Activated CD4-positive, CD25-positive, alpha-beta regulatory T cell treated with anti-CD3 and anti-CD28 coated beads, Interleukin-2, amount 50 U/mL, for 24 hours (primary cell): ENCODE measurements around the gene SLC6A16.
A peak's percentile ranks its signal among the peaks of the same experiment; 100 is the strongest.
"Not testable (repeated sequence)": the region's sequence is repeated elsewhere in the genome, so short reads cannot be mapped to it uniquely, and the experiment has no call there.

Experiments used
- ATAC-seq, 2 donors: fragments of 150-1000 bp; cut with Tn5 transposase; one replicate each; pipeline ENCODE4 v1.10.0; 2021; ENCODE audit warnings: mild to moderate bottlenecking in 1 of 2, moderate library complexity in 1 of 2

SLC6A16 gene

DNA sequence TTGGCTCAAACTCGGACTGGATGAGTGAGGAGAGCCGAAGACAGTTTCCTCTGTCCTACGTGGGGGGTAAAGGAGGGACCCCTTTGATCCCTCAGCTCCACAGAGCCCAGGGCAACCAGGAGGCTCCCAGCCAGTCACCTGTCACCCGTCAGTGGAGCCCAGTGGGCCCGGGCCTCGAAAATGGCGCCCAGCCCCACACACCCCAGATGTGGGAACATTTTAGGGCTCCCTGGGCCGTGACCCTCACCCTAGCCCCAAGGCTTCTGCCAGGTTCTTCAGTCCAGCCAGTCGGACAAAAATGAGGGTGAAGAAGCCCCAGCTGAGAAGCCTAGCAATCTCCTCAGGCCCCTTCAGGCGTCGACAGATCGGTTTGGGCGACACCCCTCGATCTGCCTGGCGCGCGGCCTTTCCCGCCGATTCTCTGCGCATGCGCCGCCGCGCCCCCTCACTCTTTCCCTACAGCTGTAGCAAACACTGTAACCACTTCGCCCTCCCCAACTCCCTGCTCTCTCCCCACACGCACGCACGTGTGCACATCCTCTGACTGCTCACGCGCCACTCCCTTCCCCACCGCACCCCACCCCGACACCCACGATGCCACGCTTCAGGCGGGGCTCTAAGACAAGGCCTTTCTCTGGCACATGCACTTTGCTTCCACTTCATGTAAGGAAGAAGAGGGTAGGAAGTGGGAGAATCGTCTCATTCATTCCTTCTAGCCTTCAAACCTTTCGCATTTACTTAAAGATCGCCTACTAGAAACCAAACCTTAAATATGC is at the start of gene SLC6A16:
TSS of gene SLC6A16 (minus strand) at position 391 of the 776 bp plus-strand sequence. CDS start 13,844 bp downstream, outside the sequence.
- ATAC-seq, result no peak

GRCh38 chr19:49373174-49373573 is 48.2 kb upstream of the SLC6A16 start:
- ATAC-seq, result not testable (repeated sequence)

GRCh38 chr19:49371184-49371583 is 46.2 kb upstream of the SLC6A16 start:
- ATAC-seq, result no peak

- no peak for ATAC-seq
Observed at GRCh38 chr19:49368711-49369358, 43.8 kb upstream of the SLC6A16 start.

DNA sequence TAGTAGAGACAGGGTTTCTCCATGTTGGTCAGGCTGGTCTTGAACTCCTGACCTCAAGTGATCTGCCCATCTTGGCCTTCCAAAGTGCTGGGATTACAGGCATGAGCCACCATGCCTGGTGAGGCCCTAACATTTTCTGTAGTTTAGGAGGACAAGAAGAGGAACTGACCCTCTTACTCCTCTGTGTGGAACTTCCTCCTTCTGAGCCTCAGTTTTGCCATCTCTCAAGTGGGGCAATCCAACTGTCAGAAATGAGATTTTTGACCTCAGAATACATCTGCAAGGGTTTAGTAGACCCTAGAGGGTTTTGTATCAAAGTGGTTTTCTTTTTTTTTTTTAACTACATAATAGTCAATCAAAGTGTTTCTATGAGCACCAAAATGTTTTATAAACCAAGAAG is 41.1 kb upstream of the SLC6A16 start:
- no peak for ATAC-seq

DNA sequence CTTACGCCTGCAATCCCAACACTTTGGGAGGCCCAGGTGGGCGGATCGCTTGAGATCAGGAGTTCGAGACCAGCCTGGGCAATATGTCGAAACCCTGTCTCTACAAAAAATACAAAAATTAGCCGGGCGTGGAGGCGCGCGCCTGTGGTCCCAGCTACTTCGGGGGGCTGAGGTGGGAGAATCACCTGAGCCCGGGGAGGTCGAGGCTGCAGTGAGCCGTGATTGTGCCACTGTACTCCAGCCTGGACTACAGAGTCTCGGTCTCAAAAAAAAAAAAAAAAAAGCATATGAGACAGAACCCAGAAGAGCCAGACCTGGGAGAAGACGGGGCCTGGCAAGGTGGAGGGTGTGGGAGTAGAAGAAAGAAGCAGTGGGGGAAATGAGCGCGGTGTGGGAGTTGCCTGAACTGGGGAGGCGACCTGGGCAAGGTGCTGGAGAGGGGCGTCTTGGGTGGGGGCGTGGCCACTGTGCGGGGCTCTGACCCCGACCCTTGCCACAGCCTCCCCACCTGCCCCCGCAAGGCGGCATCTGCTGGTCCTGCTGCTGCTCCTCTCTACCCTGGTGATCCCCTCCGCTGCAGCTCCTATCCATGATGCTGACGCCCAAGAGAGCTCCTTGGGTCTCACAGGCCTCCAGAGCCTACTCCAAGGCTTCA is 39.2 kb upstream of the SLC6A16 start:
- ATAC-seq, result no peak

GRCh38 chr19:49363268-49364082 is 38.5 kb upstream of the SLC6A16 start, which contains the start of gene DKKL1:
TSS of gene DKKL1 (plus strand) at chr19:49363877. CDS start at chr19:49363999, 122 bp downstream.
- peak; percentile 66 to 74 for ATAC-seq

DNA sequence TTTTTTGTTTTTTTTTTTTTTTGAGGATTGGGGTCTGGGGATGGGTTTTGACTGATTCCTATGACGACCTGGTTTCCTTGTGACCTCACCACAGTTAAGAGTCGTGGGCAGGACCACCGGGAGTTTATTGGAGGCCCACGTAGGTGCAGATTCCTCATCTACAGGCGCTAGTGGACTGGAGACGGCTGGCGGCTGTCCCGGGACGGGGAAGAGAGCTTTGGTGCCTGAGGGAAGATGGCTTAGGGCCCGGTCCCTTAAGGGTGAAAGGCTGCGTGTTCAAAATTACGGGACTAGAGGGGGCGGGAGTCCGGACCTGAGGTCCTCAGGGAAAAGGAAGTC is 37.9 kb upstream of the SLC6A16 start:
- no peak for ATAC-seq

DNA sequence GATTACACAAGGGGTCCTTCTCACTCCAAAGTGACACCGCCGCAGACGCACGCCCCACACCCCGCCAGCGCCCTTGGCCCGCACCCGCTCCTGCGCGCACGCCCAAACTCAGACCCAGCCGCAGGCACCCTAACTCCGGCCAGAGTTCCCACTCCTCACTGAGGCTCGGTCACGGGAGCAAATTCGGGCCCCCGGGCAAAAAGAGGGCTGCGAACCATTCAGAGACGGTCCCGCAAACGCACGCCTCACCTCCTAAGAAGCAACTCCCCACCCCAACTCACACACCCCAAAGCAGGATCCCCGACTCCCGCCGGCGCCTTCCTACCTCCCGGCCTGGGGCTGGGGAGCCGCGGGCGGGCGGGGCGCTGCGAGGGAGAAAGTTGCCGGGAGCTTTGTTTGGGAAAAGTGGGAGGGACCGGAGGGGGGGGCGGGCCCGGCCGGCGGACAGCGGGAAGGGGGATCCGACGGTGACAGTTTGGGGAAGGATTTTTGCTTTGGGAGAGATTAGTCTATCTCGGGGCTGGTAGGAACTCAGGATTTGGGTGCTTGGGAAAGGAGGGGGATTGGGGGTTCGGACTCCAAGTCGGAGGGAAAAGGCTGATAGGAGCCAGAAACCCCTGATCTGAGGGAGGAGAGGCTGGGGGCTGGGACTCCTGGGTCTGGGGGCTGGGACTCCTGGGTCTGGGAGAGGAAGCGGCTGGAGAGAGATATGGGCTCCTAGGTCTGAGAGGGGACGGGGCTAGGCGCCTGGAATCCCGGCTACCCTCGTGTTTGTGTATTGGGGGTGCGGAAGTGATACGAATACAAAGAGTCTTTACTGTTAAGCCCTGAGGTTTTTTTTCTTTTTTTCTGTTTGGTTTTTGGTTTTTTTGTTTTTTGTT is 37.3 kb upstream of the SLC6A16 start, which contains the start of gene TEAD2:
TSS of gene TEAD2 (minus strand) at position 369 of the 881 bp plus-strand sequence. CDS start 2,341 bp downstream, outside the sequence.
- no peak for ATAC-seq

DNA sequence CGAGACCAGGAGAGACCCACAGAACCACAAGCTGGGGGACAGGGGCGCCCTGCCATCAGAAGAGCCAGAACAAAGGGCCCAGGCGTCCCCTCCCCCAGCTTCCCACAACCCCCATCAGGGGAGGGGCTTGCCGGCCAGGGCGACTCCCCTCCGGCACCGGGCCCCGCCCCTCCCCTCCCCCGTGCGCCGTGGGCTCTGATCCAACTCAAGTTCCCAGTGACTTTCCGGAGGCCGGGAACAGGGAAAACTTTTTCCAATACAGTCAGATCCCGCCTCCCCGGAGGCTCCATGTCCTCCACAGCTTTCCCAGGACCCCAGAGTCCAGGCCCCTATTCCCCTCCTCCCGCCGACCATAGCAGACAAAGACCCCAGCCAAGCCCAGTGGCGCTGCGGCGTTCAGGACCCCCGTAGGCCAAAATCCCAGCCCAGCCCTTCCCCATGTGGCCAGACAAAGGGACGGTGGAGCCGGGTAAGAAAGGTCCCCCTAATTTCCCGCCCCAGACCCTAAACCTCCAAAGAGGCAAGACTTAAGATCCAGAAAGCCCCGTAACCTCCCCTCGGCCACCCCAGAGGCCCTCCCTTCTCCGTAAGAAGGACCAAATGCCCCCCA is 36.6 kb upstream of the SLC6A16 start:
- no peak for ATAC-seq

GRCh38 chr19:49359851-49360820 is 35.1 kb upstream of the SLC6A16 start:
- ATAC-seq, result no peak

GRCh38 chr19:49357186-49357585 is 32.2 kb upstream of the SLC6A16 start:
- ATAC-seq, result no peak

DNA sequence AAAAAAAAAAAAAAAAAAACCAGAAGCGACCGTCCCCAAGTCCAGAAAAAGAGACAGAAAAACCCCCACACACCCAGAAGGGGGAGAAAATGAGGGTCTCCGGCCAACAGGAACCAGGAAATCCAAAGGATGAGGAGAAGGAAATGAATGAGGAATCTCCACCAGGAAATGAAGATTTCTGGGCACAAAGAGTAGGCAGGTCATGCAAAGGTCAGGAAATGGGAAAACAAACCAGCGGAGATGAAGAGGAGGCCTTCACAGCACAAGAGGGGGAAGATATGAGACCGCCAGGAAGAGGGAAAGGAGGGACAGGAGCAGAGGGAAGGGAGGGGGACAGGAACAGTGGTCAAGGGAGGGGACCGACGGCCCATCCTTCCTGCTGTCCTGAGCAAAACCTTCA is 31.4 kb upstream of the SLC6A16 start:
- no peak for ATAC-seq

GRCh38 chr19:49355909-49356353 is 30.9 kb upstream of the SLC6A16 start:
- ATAC-seq, result no peak

GRCh38 chr19:49349567-49349966 is 24.6 kb upstream of the SLC6A16 start:
- no peak for ATAC-seq

DNA sequence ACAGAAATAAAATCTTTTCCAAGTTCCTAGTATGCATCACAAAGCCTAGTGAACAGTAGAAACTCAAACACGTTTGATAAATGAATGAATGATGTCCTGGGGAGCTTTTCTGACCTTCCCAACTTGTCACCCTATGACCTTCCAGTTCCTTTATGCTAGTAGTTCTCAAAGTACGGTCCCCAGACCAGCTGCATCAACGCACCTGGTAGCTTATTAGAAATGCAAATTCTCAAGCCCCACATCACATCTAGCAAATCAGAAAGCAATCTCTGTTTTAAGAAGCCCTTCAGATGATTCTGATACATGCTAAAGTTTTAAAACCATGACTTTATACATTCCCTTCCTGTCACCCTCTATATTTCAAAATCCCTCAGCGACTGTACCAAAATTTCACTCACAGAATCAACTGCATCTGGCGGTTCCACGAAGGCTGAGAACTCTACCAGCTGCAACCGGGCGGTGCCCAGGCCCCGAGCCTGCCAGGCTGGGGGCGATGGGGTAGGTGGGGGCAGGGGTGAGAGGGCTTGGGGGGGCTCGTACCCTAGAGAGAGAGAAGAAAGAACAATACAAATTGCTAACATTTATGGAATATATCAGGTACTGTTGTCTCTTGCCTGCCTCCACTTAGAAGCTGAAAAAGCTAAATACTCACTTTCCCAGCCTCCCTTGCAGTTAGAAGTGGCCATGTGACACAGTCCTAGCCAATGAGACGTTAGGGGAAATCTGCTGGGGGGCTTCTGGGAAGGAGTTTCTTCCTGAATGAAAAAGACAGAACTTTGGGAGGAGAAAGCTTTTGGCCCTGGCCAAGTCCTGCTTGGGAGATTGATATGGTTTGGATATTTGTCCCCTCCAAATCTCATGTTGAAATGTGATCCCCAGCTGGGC is 23.6 kb upstream of the SLC6A16 start:
- ATAC-seq, result no peak

GRCh38 chr19:49347835-49348234 is 22.8 kb upstream of the SLC6A16 start:
- ATAC-seq, result peak in 1 of 2 donors; percentile 49

- no peak for ATAC-seq
Observed at GRCh38 chr19:49347191-49347590, 22.2 kb upstream of the SLC6A16 start.
